Esophagus muscularis mucosa (tissue), 4 donors: ENCODE measurements around the gene RTTN. TPM values are rescaled to one million over a fixed set of nuclear protein-coding genes. Genes with fewer than 3 reads are reported as not detected.

Experiments used
- DNase-seq: peaks from one replicate; pipeline ENCODE4 v3.0.0-alpha.2; 2017; ENCODE audit errors: extremely low spot score
- H3K27ac ChIP-seq, 4 donors: fragments of 200-600 bp; sonication (generic); replicated peaks in 1 of 4; 1 replicate in 3 of 4; 2 replicates in 1 of 4; pipeline ENCODE4 v1.5.1; 2016 to 2019; ENCODE audit warnings: mild to moderate bottlenecking in 1 of 4
- H3K27me3 ChIP-seq, 4 donors: fragments of 200-600 bp; sonication (generic); one replicate each; pipeline versions ENCODE4 v1.5.1 to v1.6.0; 2016 to 2019
- H3K36me3 ChIP-seq, 4 donors: fragments of 200-600 bp; sonication (generic); one replicate each; pipeline ENCODE4 v1.5.1; 2016 to 2019
- H3K4me1 ChIP-seq, 4 donors: fragments of 200-600 bp; sonication (generic); one replicate each; pipeline ENCODE4 v1.5.1; 2016 to 2019
- H3K4me3 ChIP-seq, 4 donors: fragments of 200-600 bp; sonication (generic); 1 replicate in 2 of 4; 2 replicates in 2 of 4; pipeline ENCODE4 v1.5.1; 2016 to 2019; ENCODE audit warnings: mild to moderate bottlenecking in 4 of 4, moderate library complexity in 1 of 4
- H3K9me3 ChIP-seq, 4 donors: fragments of 200-600 bp; sonication (generic); 1 replicate in 3 of 4; 2 replicates in 1 of 4; pipeline ENCODE4 v1.5.1; 2016 to 2019
- EP300 ChIP-seq: sonication (generic); formaldehyde crosslinking; IDR thresholded peaks from one replicate; pipeline ENCODE4 v1.6.1; 2017; ENCODE audit warnings: antibody characterized with exemption
- POLR2A ChIP-seq: fragments of 450-650 bp; IDR thresholded peaks from one replicate; pipeline ENCODE4 v1.6.1; 2017; ENCODE audit warnings: antibody characterized with exemption, moderate library complexity, mild to moderate bottlenecking, low read depth
- POLR2AphosphoS5 ChIP-seq, 2 donors: sonication (generic); formaldehyde crosslinking; IDR thresholded peaks; one replicate each; pipeline ENCODE4 v1.6.1; 2017; ENCODE audit warnings: antibody characterized with exemption in 2 of 2
- WGBS: methylation state at CpG from one replicate; pipeline ENCODE4 v1.1.5; 2018; 5-methylcytosine and 5-hydroxymethylcytosine counted together
- intact Hi-C: fragments of 100-400 bp; cut with DNase I; formaldehyde crosslinking; loops from one replicate; pipeline ENCODE4 v1.15.1; 2023
- total RNA-seq, 4 donors: library from RNA; depleted of rRNA; stranded (reverse); fragments of >200 nt; gene quantifications; one replicate each; pipeline versions ENCODE4 v1.1.0 to v1.2.1, GENCODE V29; 2016
- TF ChIP-seq, protein P1 (sequence below), 3 experiments: fragments of 200-600 bp in 2 of 3; fragments of 450-650 bp in 1 of 3; sonication (generic) in 2 of 3; IDR thresholded peaks; one replicate each; pipeline ENCODE4 v1.5.1; 2017 to 2019; ENCODE audit warnings: antibody characterized with exemption in 3 of 3, mild to moderate bottlenecking in 2 of 3, moderate library complexity in 1 of 3

Gene RTTN
- total RNA-seq, 4 donors from 2014 or later = 6.7 to 18.7 (median 7.3) TPM

DNA sequence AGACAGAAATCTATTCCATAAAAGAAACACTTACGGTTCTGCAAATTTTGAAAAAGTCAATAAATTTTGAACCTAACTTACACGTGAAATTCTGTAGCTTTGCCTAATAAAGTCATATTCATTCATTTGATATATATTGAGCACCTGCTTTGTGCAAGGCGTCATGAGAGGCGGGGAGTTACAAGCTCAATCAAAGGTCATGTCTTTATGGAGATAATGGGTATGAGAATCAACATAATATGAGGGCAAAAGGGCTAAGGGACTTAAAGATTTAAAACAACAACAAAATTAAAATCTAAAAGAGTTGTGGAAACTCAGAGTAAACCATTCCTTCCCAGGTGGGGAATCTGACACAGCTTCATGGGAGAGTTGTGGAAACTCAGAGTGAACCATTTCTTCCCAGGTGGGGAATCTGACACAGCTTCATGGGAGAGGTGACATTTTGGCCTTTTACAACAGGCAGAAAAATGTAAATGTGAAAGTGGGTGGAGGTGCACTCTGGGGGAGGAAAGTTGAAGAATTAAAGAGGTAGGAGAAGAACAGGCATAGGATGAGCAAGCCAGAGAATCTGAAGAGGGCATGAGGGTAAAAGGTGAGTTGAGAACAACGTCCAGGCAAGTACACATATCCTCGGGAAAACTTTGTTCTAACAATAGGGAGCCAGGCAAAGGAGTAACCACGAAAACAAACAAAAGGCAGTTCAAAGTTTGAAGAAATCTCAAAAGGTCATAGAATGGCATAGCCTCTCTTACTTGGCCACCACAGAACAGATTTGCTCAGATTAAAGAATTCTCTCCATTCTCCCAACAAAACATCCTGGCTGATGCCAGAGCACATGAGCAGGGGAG, 208.3 kb downstream of the RTTN start:
- no peaks in the 10 kb centered on the region for H3K27me3 ChIP-seq
- H3K4me1 ChIP-seq = peaks cover 0 to 12% (median 5%) of the 10 kb centered on the region in 4 donors
- no peak for TF ChIP-seq POLR2AphosphoS5 (IDR thresholded peaks at IDR 0.05)
- TF ChIP-seq, protein P1, sequence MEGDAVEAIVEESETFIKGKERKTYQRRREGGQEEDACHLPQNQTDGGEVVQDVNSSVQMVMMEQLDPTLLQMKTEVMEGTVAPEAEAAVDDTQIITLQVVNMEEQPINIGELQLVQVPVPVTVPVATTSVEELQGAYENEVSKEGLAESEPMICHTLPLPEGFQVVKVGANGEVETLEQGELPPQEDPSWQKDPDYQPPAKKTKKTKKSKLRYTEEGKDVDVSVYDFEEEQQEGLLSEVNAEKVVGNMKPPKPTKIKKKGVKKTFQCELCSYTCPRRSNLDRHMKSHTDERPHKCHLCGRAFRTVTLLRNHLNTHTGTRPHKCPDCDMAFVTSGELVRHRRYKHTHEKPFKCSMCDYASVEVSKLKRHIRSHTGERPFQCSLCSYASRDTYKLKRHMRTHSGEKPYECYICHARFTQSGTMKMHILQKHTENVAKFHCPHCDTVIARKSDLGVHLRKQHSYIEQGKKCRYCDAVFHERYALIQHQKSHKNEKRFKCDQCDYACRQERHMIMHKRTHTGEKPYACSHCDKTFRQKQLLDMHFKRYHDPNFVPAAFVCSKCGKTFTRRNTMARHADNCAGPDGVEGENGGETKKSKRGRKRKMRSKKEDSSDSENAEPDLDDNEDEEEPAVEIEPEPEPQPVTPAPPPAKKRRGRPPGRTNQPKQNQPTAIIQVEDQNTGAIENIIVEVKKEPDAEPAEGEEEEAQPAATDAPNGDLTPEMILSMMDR (IDR thresholded peaks at IDR 0.05) = no peak
- TF ChIP-seq EP300 = no peak
- no peak for TF ChIP-seq POLR2A
- no peak overlapping the region for H3K27ac ChIP-seq
- H3K36me3 ChIP-seq = peaks cover 0 to 11% (median 2%) of the 10 kb centered on the region in 4 donors
- intact Hi-C loops = no loop called here
- WGBS = 86% methylated on average over 7 of the region's 7 CpGs
- no peak overlapping the region for H3K4me3 ChIP-seq
- no peak for DNase-seq
- H3K9me3 ChIP-seq = no peaks in the 10 kb centered on the region

DNA sequence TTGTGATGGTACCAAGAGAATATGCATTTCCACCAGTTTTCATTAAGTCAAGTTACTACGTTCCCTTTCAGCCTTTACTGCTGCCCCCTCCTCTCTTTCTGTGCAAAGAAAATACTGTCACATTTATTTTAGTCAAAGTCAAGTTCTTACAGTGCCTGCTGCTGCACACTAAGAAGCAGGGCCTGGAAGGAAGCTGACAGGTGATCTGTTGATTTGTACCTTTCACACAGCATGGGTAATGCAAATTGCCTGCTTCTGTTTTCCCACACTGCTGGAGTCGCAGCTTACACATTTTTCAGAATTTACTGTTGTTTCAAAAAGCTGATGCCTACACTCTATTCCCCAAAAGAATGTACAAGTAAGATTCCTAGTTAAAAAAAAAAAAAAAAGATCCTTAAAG, 209.1 kb downstream of the RTTN start:
- Histone ChIP-seq H3K4me3 (no peak overlapping the region), H3K27ac (no peak overlapping the region), H3K9me3 (no peaks in the 10 kb centered on the region), H3K4me1 (peaks cover 0 to 12% (median 5%) of the 10 kb centered on the region in 4 donors), H3K36me3 (peaks cover 0 to 8% (median 0%) of the 10 kb centered on the region in 4 donors), H3K27me3 (no peaks in the 10 kb centered on the region)
- 86% methylated on average over 2 of the region's 2 CpGs for WGBS
- TF ChIP-seq POLR2AphosphoS5 (IDR thresholded peaks at IDR 0.05) (no peak), POLR2A (no peak), EP300 (no peak)
- TF ChIP-seq, protein P1 (IDR thresholded peaks at IDR 0.05) = no peak
- intact Hi-C loops = no loop called here
- no peak for DNase-seq

DNA sequence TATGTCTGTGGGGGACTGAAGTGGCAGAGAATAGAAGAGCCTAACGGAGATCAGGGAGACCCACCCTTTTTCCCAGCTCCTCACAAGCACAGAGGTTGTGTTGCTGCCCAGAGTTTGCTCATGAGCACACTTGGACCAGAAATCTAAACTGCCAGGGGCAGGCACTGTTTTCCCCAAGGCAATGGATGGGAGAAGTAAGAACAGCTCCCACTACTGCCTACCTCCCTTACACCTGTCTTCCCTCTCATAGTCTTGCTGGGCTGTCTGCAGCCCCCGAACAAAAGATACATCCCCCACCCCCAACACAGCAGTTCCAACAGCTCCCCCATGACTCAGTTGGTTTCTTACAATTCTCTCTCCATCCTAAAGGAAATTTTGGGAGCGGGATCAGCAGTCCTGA, 209.7 kb downstream of the RTTN start:
- Histone ChIP-seq H3K27ac (no peak overlapping the region), H3K36me3 (peaks cover 0 to 6% (median 0%) of the 10 kb centered on the region in 4 donors), H3K4me3 (no peak overlapping the region), H3K4me1 (peaks cover 0 to 12% (median 5%) of the 10 kb centered on the region in 4 donors), H3K9me3 (no peaks in the 10 kb centered on the region), H3K27me3 (no peaks in the 10 kb centered on the region)
- DNase-seq = no peak
- 100% methylated on average over 3 of the region's 3 CpGs for WGBS
- intact Hi-C loops = no loop called here
- no peak for TF ChIP-seq POLR2AphosphoS5 (IDR thresholded peaks at IDR 0.05)
- no peak for TF ChIP-seq EP300
- TF ChIP-seq, protein P1 (IDR thresholded peaks at IDR 0.05) = no peak
- no peak for TF ChIP-seq POLR2A

DNA sequence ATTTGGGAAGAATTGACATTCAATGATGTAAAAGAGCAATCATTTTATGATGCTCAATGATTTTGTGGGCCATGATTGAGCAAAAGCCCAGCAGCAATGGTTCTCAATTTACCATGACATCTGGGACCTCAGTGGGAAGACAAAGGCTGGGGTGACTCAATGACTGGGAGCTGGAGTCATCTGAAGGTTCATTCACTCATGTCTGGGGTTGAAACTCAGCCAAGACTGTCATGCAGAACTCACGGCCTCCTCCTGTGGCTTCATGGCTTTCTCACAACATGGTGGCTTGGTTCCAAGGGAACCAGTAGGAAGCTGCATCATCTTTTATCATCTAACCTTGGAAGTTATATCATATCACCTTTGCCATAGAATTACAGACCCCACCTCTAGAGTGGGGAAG, 212.7 kb downstream of the RTTN start:
- intact Hi-C loops = no loop called here
- 60% methylated on average over 1 of the region's 1 CpG for WGBS
- no peaks in the 10 kb centered on the region for H3K4me1 ChIP-seq
- H3K27ac ChIP-seq = no peak overlapping the region
- H3K9me3 ChIP-seq = peaks cover 0 to 21% (median 9%) of the 10 kb centered on the region in 4 donors
- TF ChIP-seq POLR2A = no peak
- no peak for TF ChIP-seq EP300
- TF ChIP-seq, protein P1 (IDR thresholded peaks at IDR 0.05) = no peak
- TF ChIP-seq POLR2AphosphoS5 (IDR thresholded peaks at IDR 0.05) = no peak
- no peak overlapping the region for H3K4me3 ChIP-seq
- peaks cover 0 to 4% (median 0%) of the 10 kb centered on the region in 4 donors for H3K36me3 ChIP-seq
- H3K27me3 ChIP-seq = no peaks in the 10 kb centered on the region
- no peak for DNase-seq
